Fibroblast of villous mesenchyme (primary cell): Measurements from ENCODE around the gene KCNK3. TPM values are rescaled to one million over a fixed set of nuclear protein-coding genes. Genes with fewer than 3 reads are reported as not detected.

Source experiments
- DNase-seq: peaks from one replicate; pipeline ENCODE4 v3.0.0-alpha.2; 2010; ENCODE audit warnings: low read depth
- H3K4me3 ChIP-seq: 2 replicates; pipeline ENCODE4 v1.5.1; 2011; ENCODE audit warnings: low read depth, mild to moderate bottlenecking, low read length
- CTCF ChIP-seq: IDR thresholded peaks from 2 replicates; pipeline ENCODE4 v1.5.1; 2012; ENCODE audit warnings: low read depth, mild to moderate bottlenecking, low read length; ENCODE audit not compliant: insufficient read depth
- total RNA-seq: library from RNA; depleted of rRNA; stranded (reverse); fragments of >200 nt; gene quantifications from 2 replicates; pipeline ENCODE4 v1.2.3, GENCODE V29; 2012

KCNK3 gene
- total RNA-seq, 1 donor: under 0.01 TPM

- H3K4me3 ChIP-seq: no peak overlapping the region
- TF ChIP-seq CTCF: no peak
- no peak for DNase-seq
These were observed 4.7 kb upstream of the KCNK3 start for GRCh38 chr2:26687801-26688200.

GRCh38 chr2:26691161-26691560, 1.4 kb upstream of the KCNK3 start:
- no peak overlapping the region for H3K4me3 ChIP-seq
- TF ChIP-seq CTCF: no peak
- no peak for DNase-seq

- TF ChIP-seq CTCF: no peak
- no peak for DNase-seq
- H3K4me3 ChIP-seq: no peak overlapping the region
These were observed 642 bp upstream of the KCNK3 start for GRCh38 chr2:26691881-26692278.

GRCh38 chr2:26692897-26693849, 651 bp downstream of the KCNK3 start:
- peak; percentile 14 for DNase-seq
- TF ChIP-seq CTCF: no peak
- H3K4me3 ChIP-seq: peak overlapping the region; percentile 25

GRCh38 chr2:26694001-26694400, 1.5 kb downstream of the KCNK3 start:
- H3K4me3 ChIP-seq: no peak overlapping the region
- no peak for DNase-seq
- no peak for TF ChIP-seq CTCF

GRCh38 chr2:26696351-26696816, 3.9 kb downstream of the KCNK3 start:
- DNase-seq: no peak
- no peak for TF ChIP-seq CTCF
- no peak overlapping the region for H3K4me3 ChIP-seq
